ENCODE data around the gene DNASE1L2. TPM values are rescaled to one million over a fixed set of nuclear protein-coding genes. Genes with fewer than 3 reads are reported as not detected.

DNASE1L2 gene
- total and polyA plus RNA-seq, 2 of the 4 experiments (the other 2 are of a cell fraction) = 0.18 to 0.75 TPM

GRCh38 chr16:2229632-2230250 is 6.5 kb upstream of the DNASE1L2 start:
- Histone ChIP-seq H3K9me3 (ENCODE audit: control insufficient read depth, insufficient read depth, low read length) (no peaks in the 10 kb centered on the region), H3K4me1 (ENCODE audit: control insufficient read depth, insufficient read depth, low read length) (peaks cover 9% of the 10 kb centered on the region), H3K9ac (ENCODE audit: low read depth, low read length) (no peak overlapping the region), H2BK120ac (ENCODE audit: low read depth, low read length) (no peak overlapping the region), H3K36me3 (ENCODE audit: control insufficient read depth, insufficient read depth, low read length) (peaks cover 50% of the 10 kb centered on the region), H3K4ac (ENCODE audit: low read depth, low read length) (no peak overlapping the region), H4K8ac (ENCODE audit: low read depth in 2 of 2, low read length in 2 of 2) (no peak overlapping the region), H3K4me2 (ENCODE audit: low read depth, low read length) (no peak overlapping the region), H3K18ac (ENCODE audit: low read depth, low read length) (no peak overlapping the region), H2BK15ac (ENCODE audit: low read depth, low read length) (no peak overlapping the region), H3K4me3 (ENCODE audit: insufficient read depth, low read depth, low read length) (no peak overlapping the region), H3K23ac (ENCODE audit: low read depth, low read length) (no peak overlapping the region), H2BK5ac (ENCODE audit: low read depth, low read length, poor library complexity, severe bottlenecking) (no peak overlapping the region), H2AK9ac (replicated peaks; ENCODE audit: low read depth, low read length, poor library complexity) (no peak overlapping the region), H3K56ac (ENCODE audit: extremely low read depth, insufficient read depth, low read length) (no peak overlapping the region), H3K27ac (ENCODE audit: insufficient read depth, low read length) (no peak overlapping the region), H4K91ac (ENCODE audit: insufficient read depth, low read depth, low read length) (no peak overlapping the region), H2AK5ac (ENCODE audit: low read depth, low read length) (no peak overlapping the region), H4K5ac (ENCODE audit: low read depth, low read length) (no peak overlapping the region), H3K79me1 (ENCODE audit: low read depth in 1 of 2, low read length in 2 of 2) (peaks cover 2 to 37% of the 10 kb centered on the region in 2 experiments; a peak in 3 of 4 replicates), H2AFZ (replicated peaks; ENCODE audit: low read length, poor library complexity) (no peak overlapping the region), H4K20me1 (ENCODE audit: insufficient read depth, low read length) (peaks cover 24% of the 10 kb centered on the region), H3K9me1 (ENCODE audit: insufficient read depth, low read length) (peaks cover 14% of the 10 kb centered on the region; the same call in 1 of the 2 replicates), H3K14ac (replicated peaks; ENCODE audit: low read depth, low read length) (no peak overlapping the region), H3K27me3 (ENCODE audit: control insufficient read depth, insufficient read depth, low read length) (no peaks in the 10 kb centered on the region), H2BK20ac (ENCODE audit: low read depth, low read length) (no peak overlapping the region)
- ATAC-seq (ENCODE audit: low read depth) = no peak
- ChIA-PET CTCF (no interaction called here), POLR2A (ENCODE audit: unreplicated experiment) (no interaction called here)
- in situ Hi-C loops (cut with MboI; ENCODE audit: low sequenced_read_pairs) (no loop called here), dilution Hi-C loops (cut with HindIII; ENCODE audit: low sequenced_read_pairs, unreplicated experiment) (no loop called here), intact Hi-C loops (cut with micrococcal nuclease) (no loop called here)
- DNase-seq = no peak
- no peak for TF ChIP-seq NFE2L2 (IDR thresholded peaks at IDR 0.05; ENCODE audit: low read depth, low read length)
- TF ChIP-seq, protein P1, sequence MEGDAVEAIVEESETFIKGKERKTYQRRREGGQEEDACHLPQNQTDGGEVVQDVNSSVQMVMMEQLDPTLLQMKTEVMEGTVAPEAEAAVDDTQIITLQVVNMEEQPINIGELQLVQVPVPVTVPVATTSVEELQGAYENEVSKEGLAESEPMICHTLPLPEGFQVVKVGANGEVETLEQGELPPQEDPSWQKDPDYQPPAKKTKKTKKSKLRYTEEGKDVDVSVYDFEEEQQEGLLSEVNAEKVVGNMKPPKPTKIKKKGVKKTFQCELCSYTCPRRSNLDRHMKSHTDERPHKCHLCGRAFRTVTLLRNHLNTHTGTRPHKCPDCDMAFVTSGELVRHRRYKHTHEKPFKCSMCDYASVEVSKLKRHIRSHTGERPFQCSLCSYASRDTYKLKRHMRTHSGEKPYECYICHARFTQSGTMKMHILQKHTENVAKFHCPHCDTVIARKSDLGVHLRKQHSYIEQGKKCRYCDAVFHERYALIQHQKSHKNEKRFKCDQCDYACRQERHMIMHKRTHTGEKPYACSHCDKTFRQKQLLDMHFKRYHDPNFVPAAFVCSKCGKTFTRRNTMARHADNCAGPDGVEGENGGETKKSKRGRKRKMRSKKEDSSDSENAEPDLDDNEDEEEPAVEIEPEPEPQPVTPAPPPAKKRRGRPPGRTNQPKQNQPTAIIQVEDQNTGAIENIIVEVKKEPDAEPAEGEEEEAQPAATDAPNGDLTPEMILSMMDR (conservative IDR thresholded peaks at IDR 0.05; ENCODE audit: low read depth, low read length) = no peak
- TF ChIP-seq SMC3 (IDR thresholded peaks at IDR 0.05; ENCODE audit: low read depth, low read length) = no peak
- TF ChIP-seq CHD1 (IDR thresholded peaks at IDR 0.05; ENCODE audit: low read depth, low read length) = no peak
- TF ChIP-seq FOS (IDR thresholded peaks at IDR 0.05; ENCODE audit: low read depth, low read length) = no peak
- TF ChIP-seq RAD21 (IDR thresholded peaks at IDR 0.05; ENCODE audit: low read length) = no peak
- no peak for TF ChIP-seq CEBPB (IDR thresholded peaks at IDR 0.05; ENCODE audit: low read depth, low read length)
- TF ChIP-seq MAZ (IDR thresholded peaks at IDR 0.05; ENCODE audit: borderline replicate concordance, low read depth, low read length) = no peak
- no peak for TF ChIP-seq MAFK (IDR thresholded peaks at IDR 0.05; ENCODE audit: low read depth, low read length)
- no peak for TF ChIP-seq BHLHE40 (IDR thresholded peaks at IDR 0.05; ENCODE audit: low read depth, low read length)
- no peak for TF ChIP-seq USF2 (IDR thresholded peaks at IDR 0.05; ENCODE audit: low read depth, low read length)
- TF ChIP-seq RCOR1 (IDR thresholded peaks at IDR 0.05; ENCODE audit: insufficient replicate concordance, low read length) = no peak
- TF ChIP-seq ELK1 (IDR thresholded peaks at IDR 0.05; ENCODE audit: borderline replicate concordance, low read depth, low read length) = no peak
- no TSS peak for BruUV-seq (replicated peaks)
- 98% methylated on average over 7 of the region's 23 CpGs; no CpG with 5 or more reads in 1 of the 2 experiments for WGBS, 2 experiments (ENCODE audit: extremely low coverage in 2 of 2, insufficient read length in 1 of 2)

Data from IMR-90 (cell line).